Measurements from ENCODE around the gene C14orf180.

GRCh38 chr14:104532191-104532555, 47.4 kb upstream of the C14orf180 start:
- TF ChIP-seq POLR2AphosphoS5 (IDR thresholded peaks at IDR 0.05; ENCODE audit: low read depth, low read length) (no peak), TAF1 (IDR thresholded peaks at IDR 0.05; ENCODE audit: borderline replicate concordance, low read depth, low read length) (no peak), POLR2A (IDR thresholded peaks at IDR 0.05; ENCODE audit: low read depth, low read length) (no peak)
